Activated B cell treated with CpG ODN at 0.5 μM for 24 hours (primary cell): ENCODE data around the gene SPESP1. TPM values are rescaled to one million over a fixed set of nuclear protein-coding genes. Genes with fewer than 3 reads are reported as not detected.
A peak's percentile ranks its signal among the peaks of the same experiment; 100 is the strongest.

Experiments used
- ATAC-seq: fragments of 200-7000 bp; cut with Tn5 transposase; one replicate; pipeline ENCODE4 v1.10.0; 2021; ENCODE audit warnings: low read depth, mild to moderate bottlenecking, moderate library complexity
- CTCF ChIA-PET: fragments of 350-600 bp; sonication (Branson Sonifier 250); formaldehyde crosslinking; loops from one replicate; lab custom pipeline; 2021; ENCODE audit warnings: antibody characterized with exemption; lab: Charles Lee
- POLR2A ChIA-PET: fragments of 350-600 bp; sonication (Branson Sonifier 250); formaldehyde crosslinking; loops from one replicate; lab custom pipeline; 2021; ENCODE audit warnings: antibody characterized with exemption; lab: Charles Lee
- DNase-seq: peaks from one replicate; pipeline ENCODE4 v3.0.0; 2022
- H3K27ac Mint-ChIP-seq: one replicate; pipeline ENCODE4 v1.8.0; 2020; ENCODE audit warnings: mixed read lengths
- H3K27me3 Mint-ChIP-seq: one replicate; pipeline ENCODE4 v1.8.0; 2021; ENCODE audit warnings: mixed read lengths
- H3K36me3 Mint-ChIP-seq: one replicate; pipeline ENCODE4 v1.8.0; 2021; ENCODE audit warnings: low read depth, mixed read lengths
- H3K4me1 Mint-ChIP-seq: one replicate; pipeline ENCODE4 v1.8.0; 2021; ENCODE audit warnings: mixed read lengths
- H3K4me3 Mint-ChIP-seq: one replicate; pipeline ENCODE4 v1.8.0; 2020; ENCODE audit warnings: mild to moderate bottlenecking, mixed read lengths
- H3K9me3 Mint-ChIP-seq: one replicate; pipeline ENCODE4 v1.8.0; 2020; ENCODE audit warnings: mixed read lengths
- CTCF ChIP-seq: fragments of 200-600 bp; IDR thresholded peaks from one replicate; pipeline ENCODE4 v1.8.0; 2022; ENCODE audit warnings: antibody characterized with exemption, mild to moderate bottlenecking
- intact Hi-C: fragments of 100-400 bp; cut with micrococcal nuclease; formaldehyde crosslinking; loops from one replicate; pipeline ENCODE4 v1.15.1; 2024
- total RNA-seq: library from RNA; stranded (reverse); gene quantifications from 2 replicates; pipeline ENCODE4 v1.2.3, GENCODE V29; 2022

The SPESP1 gene
- 0.44 and 0.78 TPM in 2 replicates for total RNA-seq

- peak; percentile 41 for DNase-seq
- no peaks in the 10 kb centered on the region for H3K36me3 Mint-ChIP-seq
Measured at GRCh38 chr15:68930268-68931022, at the start of gene SPESP1. Gene SPESP1 (plus strand): TSS chr15:68930525. CDS start chr15:68930654, 129 bp downstream.

GRCh38 chr15:68885070-68885469, 45.3 kb upstream of the SPESP1 start:
- ChIA-PET POLR2A (no interaction called here), CTCF (no interaction called here)
- no peak overlapping the region for H3K4me3 Mint-ChIP-seq
- H3K9me3 Mint-ChIP-seq, result no peaks in the 10 kb centered on the region
- no peak for DNase-seq
- ATAC-seq, result no peak
- intact Hi-C loops, result no loop called here
- H3K27me3 Mint-ChIP-seq, result peaks cover 2% of the 10 kb centered on the region
- peaks cover 2% of the 10 kb centered on the region for H3K4me1 Mint-ChIP-seq
- no peak for TF ChIP-seq CTCF
- H3K36me3 Mint-ChIP-seq, result no peaks in the 10 kb centered on the region
- no peak overlapping the region for H3K27ac Mint-ChIP-seq

More at GRCh38 chr15:68930268-68931022, at the start of gene SPESP1:
- H3K27ac Mint-ChIP-seq, result no peak within 1 kb of the TSS
- ATAC-seq, result peak; percentile 93
- intact Hi-C loops, result no loop called here
- no peaks in the 10 kb centered on the region for H3K9me3 Mint-ChIP-seq
- peak within 1 kb of the TSS; percentile 50 for H3K4me3 Mint-ChIP-seq
- ChIA-PET POLR2A (no interaction called here), CTCF (no interaction called here)
- no peak for TF ChIP-seq CTCF
- H3K27me3 Mint-ChIP-seq, result no peaks in the 10 kb centered on the region
- H3K4me1 Mint-ChIP-seq, result no peaks in the 10 kb centered on the region

- POLR2A ChIA-PET, result no interaction called here
- TF ChIP-seq CTCF, result no peak
Measured at GRCh38 chr15:68887120-68887519, 43.2 kb upstream of the SPESP1 start.

GRCh38 chr15:68887819-68888218, 42.5 kb upstream of the SPESP1 start:
- TF ChIP-seq CTCF, result no peak
- no peaks in the 10 kb centered on the region for H3K9me3 Mint-ChIP-seq
- H3K27ac Mint-ChIP-seq, result no peak overlapping the region
- H3K36me3 Mint-ChIP-seq, result no peaks in the 10 kb centered on the region
- intact Hi-C loops, result no loop called here
- H3K27me3 Mint-ChIP-seq, result peaks cover 9% of the 10 kb centered on the region
- ATAC-seq, result no peak
- ChIA-PET CTCF (interaction anchor here (2.0 kb wide), 1 partner anchor 12 kb away, joined by 5 read pairs; no protein-coding TSS in a partner anchor), POLR2A (no interaction called here)
- H3K4me1 Mint-ChIP-seq, result peaks cover 2% of the 10 kb centered on the region
- no peak for DNase-seq
- H3K4me3 Mint-ChIP-seq, result no peak overlapping the region

More at GRCh38 chr15:68887120-68887519, 43.2 kb upstream of the SPESP1 start:
- CTCF ChIA-PET, result no interaction called here
- H3K4me3 Mint-ChIP-seq, result no peak overlapping the region
- no peak for ATAC-seq
- H3K27me3 Mint-ChIP-seq, result peaks cover 6% of the 10 kb centered on the region
- peaks cover 2% of the 10 kb centered on the region for H3K4me1 Mint-ChIP-seq
- intact Hi-C loops, result no loop called here
- no peak overlapping the region for H3K27ac Mint-ChIP-seq
- no peaks in the 10 kb centered on the region for H3K9me3 Mint-ChIP-seq
- no peak for DNase-seq
- H3K36me3 Mint-ChIP-seq, result no peaks in the 10 kb centered on the region

GRCh38 chr15:68888419-68888818, 41.9 kb upstream of the SPESP1 start:
- ATAC-seq (peak; percentile 78), DNase-seq (no peak)
- no peaks in the 10 kb centered on the region for H3K36me3 Mint-ChIP-seq
- ChIA-PET POLR2A (no interaction called here), CTCF (interaction anchor here (2.0 kb wide), 1 partner anchor 13 kb away, joined by 5 read pairs; no protein-coding TSS in a partner anchor)
- intact Hi-C loops, result no loop called here
- H3K27ac Mint-ChIP-seq, result no peak overlapping the region
- peaks cover 2% of the 10 kb centered on the region for H3K4me1 Mint-ChIP-seq
- peak overlapping the region; percentile 80 for H3K4me3 Mint-ChIP-seq
- no peaks in the 10 kb centered on the region for H3K9me3 Mint-ChIP-seq
- H3K27me3 Mint-ChIP-seq, result peaks cover 10% of the 10 kb centered on the region
- TF ChIP-seq CTCF, result no peak
